Measurements from ENCODE around the gene ZNF816.

The ZNF816 gene

GRCh38 chr19:52962394-52963246, at the start of gene ZNF816:
Gene ZNF816, minus strand, starts transcription at chr19:52962881. Its CDS starts 6,792 bp downstream, at chr19:52956089.
- peaks cover 0 to 26% (median 15%) of the 10 kb centered on the region in 3 donors for H3K9me3 ChIP-seq
- peak; percentile 98 to 99 for DNase-seq
- H3K36me3 ChIP-seq, result peaks cover 26 to 29% (median 27%) of the 10 kb centered on the region in 3 donors
- intact Hi-C loops (cut with DNase I; ENCODE audit: low total_unique reads), result loop anchor here (2.0 kb wide), 1 partner anchor 20 kb away; no protein-coding TSS in a partner anchor
- peak within 1 kb of the TSS; percentile 64 to 77 for H3K4me3 ChIP-seq
- peaks cover 0 to 17% (median 6%) of the 10 kb centered on the region in 4 donors for H3K4me1 ChIP-seq
- peak within 1 kb of the TSS; percentile 80 to 84 for H3K27ac ChIP-seq
- TF ChIP-seq CTCF (IDR thresholded peaks at IDR 0.05), result no peak
- no peaks in the 10 kb centered on the region for H3K27me3 ChIP-seq

GRCh38 chr19:53012006-53012405, 49.3 kb upstream of the ZNF816 start:
- DNase-seq, result no peak
- no peaks in the 10 kb centered on the region for H3K9me3 ChIP-seq
- no peak overlapping the region for H3K4me3 ChIP-seq
- intact Hi-C loops (cut with DNase I; ENCODE audit: low total_unique reads), result no loop called here
- no peak overlapping the region for H3K27ac ChIP-seq
- no peak for TF ChIP-seq CTCF (IDR thresholded peaks at IDR 0.05)
- no peaks in the 10 kb centered on the region for H3K36me3 ChIP-seq
- H3K27me3 ChIP-seq, result peaks cover 0 to 16% of the 10 kb centered on the region in 2 donors
- H3K4me1 ChIP-seq, result no peaks in the 10 kb centered on the region

GRCh38 chr19:53010494-53010893, 47.8 kb upstream of the ZNF816 start:
- Histone ChIP-seq H3K27ac (no peak overlapping the region), H3K36me3 (no peaks in the 10 kb centered on the region), H3K9me3 (no peaks in the 10 kb centered on the region), H3K4me1 (no peaks in the 10 kb centered on the region), H3K4me3 (no peak overlapping the region), H3K27me3 (peaks cover 0 to 7% of the 10 kb centered on the region in 2 donors)
- intact Hi-C loops (cut with DNase I; ENCODE audit: low total_unique reads), result no loop called here
- no peak for TF ChIP-seq CTCF (IDR thresholded peaks at IDR 0.05)
- no peak for DNase-seq

GRCh38 chr19:53008061-53008778, 45.5 kb upstream of the ZNF816 start:
- no peak for DNase-seq
- intact Hi-C loops (cut with DNase I; ENCODE audit: low total_unique reads), result no loop called here
- H3K27ac ChIP-seq, result no peak overlapping the region
- H3K4me3 ChIP-seq, result no peak overlapping the region
- H3K4me1 ChIP-seq, result no peaks in the 10 kb centered on the region
- H3K9me3 ChIP-seq, result no peaks in the 10 kb centered on the region
- no peaks in the 10 kb centered on the region for H3K36me3 ChIP-seq
- no peak for TF ChIP-seq CTCF (IDR thresholded peaks at IDR 0.05)
- H3K27me3 ChIP-seq, result peaks cover 0 to 7% of the 10 kb centered on the region in 2 donors

- no peaks in the 10 kb centered on the region for H3K4me1 ChIP-seq
- no peak overlapping the region for H3K27ac ChIP-seq
- DNase-seq, result no peak
- no peak overlapping the region for H3K4me3 ChIP-seq
- TF ChIP-seq CTCF (IDR thresholded peaks at IDR 0.05), result no peak
- no peaks in the 10 kb centered on the region for H3K36me3 ChIP-seq
- intact Hi-C loops (cut with DNase I; ENCODE audit: low total_unique reads), result no loop called here
- peaks cover 0 to 7% of the 10 kb centered on the region in 2 donors for H3K27me3 ChIP-seq
- no peaks in the 10 kb centered on the region for H3K9me3 ChIP-seq
These were observed 44.9 kb upstream of the ZNF816 start for GRCh38 chr19:53007606-53008005.

Measured in tibial artery (tissue), 4 donors.